Activated naive CD8-positive, alpha-beta T cell treated with anti-CD3 and anti-CD28 coated beads, Interleukin-2, amount 10 ng/mL, durations not matched to agents 7 days and 5 days (primary cell): ENCODE results near the gene OTOG. TPM values are rescaled to one million over a fixed set of nuclear protein-coding genes. Genes with fewer than 3 reads are reported as not detected.

Source experiments
- ATAC-seq: fragments of 150-1000 bp; cut with Tn5 transposase; one replicate; pipeline ENCODE4 v1.10.0; 2021; ENCODE audit warnings: low read depth, moderate library complexity
- POLR2A ChIA-PET: fragments of 350-600 bp; sonication (Branson Sonifier 250); formaldehyde crosslinking; loops from one replicate; lab custom pipeline; 2021; ENCODE audit warnings: antibody characterized with exemption; lab: Charles Lee
- DNase-seq: peaks from one replicate; pipeline ENCODE4 v3.0.0; 2021
- H3K27ac Mint-ChIP-seq: one replicate; pipeline ENCODE4 v1.8.0; 2022; ENCODE audit warnings: mild to moderate bottlenecking, mixed read lengths
- H3K27me3 Mint-ChIP-seq: one replicate; pipeline ENCODE4 v1.8.0; 2022; ENCODE audit warnings: mild to moderate bottlenecking, moderate library complexity, mixed read lengths
- H3K36me3 Mint-ChIP-seq: one replicate; pipeline ENCODE4 v1.8.0; 2021; ENCODE audit warnings: mild to moderate bottlenecking, mixed read lengths
- H3K4me1 Mint-ChIP-seq: one replicate; pipeline ENCODE4 v1.8.0; 2021; ENCODE audit warnings: mixed read lengths
- H3K4me3 Mint-ChIP-seq: one replicate; pipeline ENCODE4 v1.8.0; 2022; ENCODE audit warnings: mild to moderate bottlenecking, moderate library complexity, mixed read lengths
- H3K9me3 Mint-ChIP-seq: one replicate; pipeline ENCODE4 v1.8.0; 2021; ENCODE audit warnings: mixed read lengths
- total RNA-seq, 2 experiments: library from RNA; stranded (reverse); gene quantifications; one replicate each; pipeline ENCODE4 v1.2.3, GENCODE V29; 2021

The OTOG gene
- total RNA-seq, 2 experiments from 2014 or later: not detected

DNA sequence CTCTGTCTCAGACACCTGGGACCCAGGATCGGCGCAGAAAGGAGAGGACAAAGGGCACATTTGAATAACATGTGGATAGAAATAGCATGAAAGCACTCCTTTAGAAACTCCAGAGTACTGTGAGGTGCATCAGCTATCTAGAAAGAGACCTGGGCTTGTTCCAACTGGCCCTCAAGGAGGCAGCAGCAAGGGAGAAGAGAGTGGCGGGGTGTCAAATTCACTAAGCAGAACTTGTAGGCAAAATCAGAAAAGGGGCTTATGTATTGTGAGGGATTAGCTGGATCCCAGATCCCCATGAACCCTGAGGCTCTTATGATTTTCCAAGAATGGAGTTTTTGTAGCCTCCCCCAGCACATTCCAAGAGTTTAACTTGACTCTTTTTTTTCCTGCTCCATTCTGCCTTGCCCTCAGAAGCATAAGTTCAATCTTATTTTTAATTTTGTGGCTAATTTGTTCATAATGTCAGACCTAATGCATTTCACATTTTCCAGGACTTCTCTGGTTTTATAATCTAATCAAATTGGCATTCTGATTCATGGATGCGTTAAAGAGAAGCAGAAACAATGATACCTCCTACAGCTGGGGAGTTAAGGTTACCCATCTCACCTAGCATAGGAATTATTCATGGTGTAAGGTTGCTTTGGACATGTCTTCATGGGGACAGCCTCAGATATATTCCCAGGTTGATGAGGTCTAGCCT, 36.4 kb upstream of the OTOG start:
- ATAC-seq: no peak
- Mint-ChIP-seq H3K36me3 (no peaks in the 10 kb centered on the region), H3K4me1 (peaks cover 3% of the 10 kb centered on the region), H3K4me3 (no peak overlapping the region), H3K27ac (no peak overlapping the region), H3K9me3 (no peaks in the 10 kb centered on the region), H3K27me3 (peaks cover 40% of the 10 kb centered on the region)
- DNase-seq: no peak
- POLR2A ChIA-PET: no interaction called here

DNA sequence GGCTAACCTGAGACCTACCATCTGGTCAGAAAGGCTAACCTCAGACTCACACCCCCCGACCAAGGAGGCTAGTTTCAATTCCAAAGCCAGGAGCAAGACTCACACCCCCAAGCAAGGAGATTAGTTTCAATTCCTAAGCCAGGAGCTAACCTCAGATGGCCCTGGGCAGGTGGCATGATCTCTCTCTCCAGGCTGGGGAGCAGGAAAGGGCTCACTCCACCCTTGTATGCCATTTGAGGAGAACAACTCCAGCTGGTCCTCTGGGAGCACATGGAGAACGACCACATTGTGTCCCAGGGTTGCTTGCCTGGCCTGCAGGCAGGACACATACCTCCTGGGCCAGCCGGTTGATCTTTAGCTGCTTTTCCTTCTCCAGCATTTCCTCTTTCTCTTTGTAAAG, 35.5 kb upstream of the OTOG start:
- no peak for ATAC-seq
- Mint-ChIP-seq H3K27me3 (peaks cover 36% of the 10 kb centered on the region), H3K4me3 (no peak overlapping the region), H3K27ac (no peak overlapping the region), H3K9me3 (no peaks in the 10 kb centered on the region), H3K36me3 (no peaks in the 10 kb centered on the region), H3K4me1 (peaks cover 3% of the 10 kb centered on the region)
- no peak for DNase-seq
- POLR2A ChIA-PET: no interaction called here

DNA sequence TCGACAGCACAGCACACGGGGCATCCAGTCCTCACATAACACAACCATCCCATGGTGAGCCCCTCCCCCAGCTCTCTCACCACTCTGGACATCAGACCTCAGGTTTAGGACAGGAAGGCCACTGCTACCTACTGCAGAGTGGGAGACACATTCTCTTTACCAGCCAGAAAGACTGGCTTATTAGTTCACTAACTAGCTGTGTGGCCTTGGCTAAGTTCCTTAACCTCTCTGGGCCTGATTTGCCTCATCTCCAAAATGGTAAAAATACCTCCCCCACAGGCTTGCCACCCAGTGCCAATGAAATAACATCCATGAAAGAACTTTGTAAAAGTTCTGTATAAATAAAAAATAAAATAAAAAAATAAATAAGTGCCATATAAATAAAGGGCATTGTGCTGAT, 35.0 kb upstream of the OTOG start:
- ATAC-seq (no peak), DNase-seq (no peak)
- no peaks in the 10 kb centered on the region for H3K36me3 Mint-ChIP-seq
- H3K27me3 Mint-ChIP-seq: peaks cover 33% of the 10 kb centered on the region
- H3K9me3 Mint-ChIP-seq: no peaks in the 10 kb centered on the region
- H3K4me1 Mint-ChIP-seq: no peaks in the 10 kb centered on the region
- H3K4me3 Mint-ChIP-seq: no peak overlapping the region
- POLR2A ChIA-PET: no interaction called here
- no peak overlapping the region for H3K27ac Mint-ChIP-seq

DNA sequence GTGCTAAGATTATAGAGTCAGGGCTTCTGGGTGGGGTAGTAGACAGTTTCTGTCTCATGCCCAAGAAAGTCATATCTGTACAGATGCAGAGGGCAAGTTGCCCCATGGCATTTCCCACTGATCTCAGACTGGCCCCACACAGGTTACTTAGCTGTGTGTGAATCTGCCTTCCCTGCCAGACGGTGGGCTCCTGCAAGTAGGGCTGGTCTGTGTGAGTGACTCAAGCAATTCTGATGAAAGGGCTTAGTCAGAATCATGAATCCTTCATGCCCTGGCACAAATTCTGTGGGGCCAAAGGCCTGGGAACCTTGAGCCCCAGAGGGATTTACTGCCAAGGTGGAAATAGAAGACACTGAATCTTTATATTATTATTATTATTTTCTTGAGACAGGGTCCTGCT, 33.2 kb upstream of the OTOG start:
- ATAC-seq: no peak
- H3K27ac Mint-ChIP-seq: no peak overlapping the region
- no peaks in the 10 kb centered on the region for H3K9me3 Mint-ChIP-seq
- DNase-seq: no peak
- no peaks in the 10 kb centered on the region for H3K36me3 Mint-ChIP-seq
- H3K27me3 Mint-ChIP-seq: peaks cover 29% of the 10 kb centered on the region
- no peaks in the 10 kb centered on the region for H3K4me1 Mint-ChIP-seq
- POLR2A ChIA-PET: no interaction called here
- no peak overlapping the region for H3K4me3 Mint-ChIP-seq

DNA sequence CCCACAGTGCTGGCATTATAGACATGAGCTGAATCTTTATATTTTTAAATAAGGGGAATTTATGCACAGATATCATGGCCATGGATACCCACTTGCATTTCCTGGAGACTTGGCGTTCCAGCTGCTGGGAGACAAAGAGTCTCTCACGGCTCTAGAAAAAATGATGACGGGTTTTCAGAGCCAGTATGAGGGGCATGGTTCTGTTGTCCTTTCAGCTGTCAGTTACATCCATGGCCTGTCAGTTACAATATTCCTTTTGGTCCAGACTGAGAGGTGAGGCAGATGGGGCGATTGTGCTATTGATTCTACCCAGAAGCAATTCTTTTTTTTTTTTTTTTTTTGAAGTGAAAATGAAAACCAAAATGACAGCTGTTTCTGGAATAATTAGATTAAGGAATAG, 32.6 kb upstream of the OTOG start:
- Mint-ChIP-seq H3K27me3 (peaks cover 26% of the 10 kb centered on the region), H3K4me3 (no peak overlapping the region), H3K4me1 (no peaks in the 10 kb centered on the region), H3K27ac (no peak overlapping the region), H3K9me3 (no peaks in the 10 kb centered on the region), H3K36me3 (no peaks in the 10 kb centered on the region)
- ATAC-seq (no peak), DNase-seq (no peak)
- POLR2A ChIA-PET: interaction anchor here (0.6 kb wide), 1 partner anchor 125 kb away, joined by 5 read pairs; no protein-coding TSS in a partner anchor

DNA sequence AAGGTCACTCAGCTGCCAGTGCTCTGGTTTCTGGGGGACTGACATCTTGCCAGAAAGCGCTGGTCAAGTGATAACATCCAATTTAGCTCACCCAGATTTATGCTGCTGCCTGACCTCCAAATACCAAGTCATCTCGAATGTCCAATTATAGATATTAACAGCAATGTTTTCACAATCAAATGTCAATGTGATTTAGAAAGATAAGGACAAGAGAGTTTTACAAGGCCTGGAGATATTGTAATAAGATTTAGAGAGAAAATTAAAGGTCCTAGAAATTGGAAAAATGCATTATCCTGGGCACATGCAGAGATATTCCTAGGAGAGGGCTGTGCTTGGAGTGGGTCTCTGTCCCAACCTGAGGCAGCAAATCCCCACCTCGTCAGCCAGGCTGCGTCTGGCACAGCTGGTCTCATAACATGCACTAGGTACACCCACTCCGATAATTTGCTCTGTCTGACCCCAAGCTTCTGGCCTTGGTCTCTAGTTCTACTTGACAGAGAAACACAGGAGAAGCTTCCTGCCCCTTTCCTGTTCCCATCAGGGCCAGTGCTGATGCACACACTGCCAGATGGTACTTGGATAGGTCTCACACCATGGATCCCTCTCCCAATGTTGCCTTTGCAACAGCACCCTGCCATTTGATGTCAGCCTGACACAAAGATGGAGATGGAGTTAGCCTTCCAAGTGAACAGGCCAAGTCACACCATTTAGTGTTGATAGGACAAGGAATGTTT, 31.4 kb upstream of the OTOG start:
- Mint-ChIP-seq H3K9me3 (no peaks in the 10 kb centered on the region), H3K4me3 (no peak overlapping the region), H3K36me3 (no peaks in the 10 kb centered on the region), H3K4me1 (no peaks in the 10 kb centered on the region), H3K27ac (no peak overlapping the region), H3K27me3 (peaks cover 22% of the 10 kb centered on the region)
- DNase-seq (no peak), ATAC-seq (no peak)
- POLR2A ChIA-PET: no interaction called here

DNA sequence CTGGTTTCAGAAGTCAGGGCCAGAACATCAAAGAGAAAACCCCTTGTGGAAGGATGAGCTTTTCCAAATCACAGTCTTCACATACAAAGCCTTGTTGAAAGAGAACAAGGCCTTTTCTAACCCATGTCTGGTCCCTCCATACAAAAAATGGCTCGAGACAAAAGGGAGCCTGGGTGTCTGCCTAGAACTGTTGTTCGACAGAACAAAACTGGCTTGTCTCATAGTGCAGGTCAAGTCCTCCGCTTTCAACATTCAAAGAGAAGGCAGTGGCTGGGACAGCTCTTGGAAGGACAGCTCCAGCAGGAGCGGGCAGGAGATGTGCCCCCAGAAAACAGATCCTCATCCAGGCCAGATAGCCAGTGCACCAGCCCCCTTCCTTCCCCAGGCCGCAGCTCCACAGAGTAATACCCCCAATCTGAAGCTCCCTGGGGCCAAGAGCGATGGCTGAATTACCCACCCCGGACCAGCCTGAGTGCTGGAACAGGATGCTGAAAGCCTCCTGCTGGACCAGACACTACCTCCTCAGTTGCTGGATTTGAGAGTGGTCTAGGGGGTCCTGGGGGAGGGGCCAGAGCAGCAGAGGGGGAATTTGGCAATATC, 30.4 kb upstream of the OTOG start:
- POLR2A ChIA-PET: no interaction called here
- peaks cover 26% of the 10 kb centered on the region for H3K27me3 Mint-ChIP-seq
- ATAC-seq (no peak), DNase-seq (no peak)
- no peak overlapping the region for H3K4me3 Mint-ChIP-seq
- no peaks in the 10 kb centered on the region for H3K36me3 Mint-ChIP-seq
- no peaks in the 10 kb centered on the region for H3K4me1 Mint-ChIP-seq
- no peak overlapping the region for H3K27ac Mint-ChIP-seq
- H3K9me3 Mint-ChIP-seq: no peaks in the 10 kb centered on the region

DNA sequence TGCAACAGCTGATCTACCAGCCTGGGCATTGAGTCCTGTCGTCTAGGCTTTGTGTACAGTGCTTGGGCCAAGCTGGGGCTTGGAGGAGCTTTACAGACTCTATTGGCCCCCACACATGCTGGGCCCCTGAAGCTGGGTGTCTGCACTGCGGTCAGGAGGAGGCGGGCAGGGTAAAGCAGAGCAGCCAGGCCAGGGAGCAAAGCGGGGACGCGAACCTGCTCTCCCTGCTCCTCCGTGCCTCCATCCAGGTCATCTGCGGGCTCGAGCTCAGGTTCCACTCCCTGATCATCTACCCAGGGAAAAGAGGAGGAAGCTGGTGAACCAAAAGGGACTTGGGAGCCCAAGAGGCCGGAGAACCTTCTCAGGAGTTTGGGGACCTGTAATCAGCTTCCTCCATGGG, 29.9 kb upstream of the OTOG start:
- peaks cover 26% of the 10 kb centered on the region for H3K27me3 Mint-ChIP-seq
- no peaks in the 10 kb centered on the region for H3K36me3 Mint-ChIP-seq
- H3K27ac Mint-ChIP-seq: no peak overlapping the region
- H3K9me3 Mint-ChIP-seq: no peaks in the 10 kb centered on the region
- no peak overlapping the region for H3K4me3 Mint-ChIP-seq
- POLR2A ChIA-PET: no interaction called here
- no peaks in the 10 kb centered on the region for H3K4me1 Mint-ChIP-seq
- ATAC-seq: no peak
- no peak for DNase-seq

DNA sequence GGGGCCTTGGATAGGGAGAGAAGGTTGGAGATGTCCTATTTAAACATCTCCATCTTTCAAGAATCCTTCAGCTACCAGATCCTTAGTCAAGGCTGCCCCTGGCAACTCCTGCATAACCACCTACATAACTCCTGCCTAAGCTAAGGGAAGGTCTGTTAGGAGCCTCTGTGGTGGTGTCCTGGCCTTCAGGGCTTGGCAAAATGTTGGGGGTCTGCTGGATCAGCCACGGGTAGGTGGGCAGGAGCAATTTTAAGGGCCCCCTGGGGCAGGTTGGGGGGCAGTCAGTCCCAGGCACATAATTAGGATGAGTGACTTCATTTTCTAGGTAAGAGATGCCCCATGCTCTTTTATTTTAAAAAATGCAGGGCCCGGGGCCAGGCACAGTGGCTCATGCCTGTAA, 28.7 kb upstream of the OTOG start:
- no peak overlapping the region for H3K27ac Mint-ChIP-seq

DNA sequence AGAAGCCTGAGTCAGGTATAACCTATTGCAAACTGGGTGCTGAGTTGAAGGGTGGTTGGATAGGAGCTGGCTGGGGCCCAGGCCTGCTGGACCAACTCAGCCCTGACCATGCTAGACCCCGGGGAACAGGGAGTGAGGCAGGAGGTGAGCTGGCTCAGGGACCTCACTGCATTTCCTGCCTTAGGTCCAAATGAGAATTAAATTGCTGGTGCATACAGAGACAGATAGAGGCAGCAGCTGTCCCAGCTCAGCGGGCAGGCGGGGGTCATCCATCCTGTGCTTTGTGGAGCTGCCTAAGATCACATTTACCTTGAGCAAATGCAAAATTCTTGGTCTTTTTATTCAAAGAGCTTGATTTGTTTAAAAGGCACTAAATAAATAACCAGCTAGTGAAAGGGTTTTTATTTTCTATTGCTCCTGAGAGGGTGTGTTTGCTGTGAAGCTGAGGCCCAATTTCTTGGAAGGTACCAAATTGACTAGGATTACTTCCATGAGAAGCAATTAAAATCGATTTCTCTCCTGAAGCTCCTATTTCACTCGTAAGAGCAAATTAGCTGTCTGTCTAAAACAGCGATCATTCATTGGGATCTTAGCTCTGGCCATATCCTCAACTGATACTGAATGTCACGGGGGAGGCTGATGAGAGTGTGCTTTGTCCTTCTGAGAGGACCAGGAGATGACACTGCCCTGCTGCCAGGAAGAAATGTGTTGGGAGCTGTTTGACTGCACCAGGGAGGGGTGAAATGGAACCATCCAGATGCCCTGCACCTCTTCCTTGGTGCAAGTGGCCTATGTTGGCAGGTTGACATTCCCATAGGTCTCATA, 27.8 kb upstream of the OTOG start:
- ATAC-seq (no peak), DNase-seq (no peak)
- Mint-ChIP-seq H3K36me3 (no peaks in the 10 kb centered on the region), H3K27me3 (peaks cover 14% of the 10 kb centered on the region), H3K4me3 (no peak overlapping the region), H3K9me3 (no peaks in the 10 kb centered on the region), H3K27ac (no peak overlapping the region), H3K4me1 (no peaks in the 10 kb centered on the region)
- POLR2A ChIA-PET: no interaction called here

More for the DNA sequence above, 28.7 kb upstream of the OTOG start:
- Mint-ChIP-seq H3K36me3 (no peaks in the 10 kb centered on the region), H3K27me3 (peaks cover 19% of the 10 kb centered on the region), H3K4me1 (no peaks in the 10 kb centered on the region), H3K4me3 (no peak overlapping the region), H3K9me3 (no peaks in the 10 kb centered on the region)
- DNase-seq (no peak), ATAC-seq (no peak)
- POLR2A ChIA-PET: no interaction called here

DNA sequence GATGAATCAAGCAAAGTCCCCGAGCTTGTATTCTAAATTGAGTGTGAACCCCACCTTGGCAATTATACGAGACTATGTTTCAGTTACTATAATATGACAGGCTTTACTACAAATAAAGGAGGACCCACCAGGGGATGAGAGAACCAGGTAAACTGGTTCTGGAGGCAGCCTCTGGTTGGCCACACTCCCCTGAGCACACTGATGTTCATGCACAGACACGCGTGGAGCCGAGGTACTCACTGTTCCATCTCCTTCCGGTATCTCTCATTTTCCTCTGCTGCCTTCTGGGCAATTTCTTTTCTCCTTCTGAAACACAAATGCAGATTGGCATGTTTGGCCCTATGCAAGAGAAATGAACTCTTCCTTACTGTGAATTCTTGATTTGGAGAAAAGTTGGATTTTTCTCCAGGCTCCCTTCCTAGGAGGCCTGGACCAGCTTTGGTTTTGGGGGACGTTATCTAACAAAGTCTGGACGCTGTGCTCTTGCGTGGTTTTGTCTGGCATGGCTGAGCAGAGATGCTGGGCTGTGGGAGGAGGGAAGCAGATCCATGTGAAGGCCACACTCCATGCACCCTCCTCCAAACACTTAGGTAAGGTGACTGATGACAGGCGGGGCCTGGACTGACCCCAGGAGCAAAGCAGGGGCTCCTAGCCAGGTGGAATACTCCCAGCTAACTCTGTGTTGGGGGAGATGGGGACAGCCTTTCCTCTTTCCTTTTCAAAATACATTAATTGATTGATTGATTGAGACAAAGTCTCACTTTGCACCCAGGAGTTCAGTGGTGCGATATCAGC, 25.8 kb upstream of the OTOG start:
- no peak for ATAC-seq
- Mint-ChIP-seq H3K4me1 (no peaks in the 10 kb centered on the region), H3K4me3 (no peak overlapping the region), H3K27me3 (peaks cover 14% of the 10 kb centered on the region), H3K9me3 (no peaks in the 10 kb centered on the region), H3K36me3 (no peaks in the 10 kb centered on the region), H3K27ac (no peak overlapping the region)
- POLR2A ChIA-PET: no interaction called here
- DNase-seq: no peak

DNA sequence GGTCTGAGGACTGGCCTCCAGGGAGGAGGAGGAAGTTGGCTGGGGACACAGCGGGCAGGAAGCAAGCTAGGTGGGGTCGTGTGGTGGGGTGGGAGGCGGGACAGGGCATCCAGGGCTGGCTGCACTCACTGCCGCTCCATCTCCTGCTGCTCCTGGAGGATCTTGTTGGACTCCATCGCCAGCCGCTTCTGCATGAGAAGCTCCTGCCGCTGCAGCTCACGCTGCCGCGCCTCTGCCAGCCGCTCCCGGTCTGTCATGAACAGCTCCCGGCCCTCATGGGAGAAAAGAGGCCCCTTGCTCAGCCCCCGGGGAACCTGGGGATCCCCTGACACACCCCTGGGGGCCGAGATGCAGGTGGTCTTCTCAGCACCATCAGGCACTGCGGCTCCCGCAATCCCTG, 24.4 kb upstream of the OTOG start:
- ATAC-seq (no peak), DNase-seq (no peak)
- Mint-ChIP-seq H3K4me3 (no peak overlapping the region), H3K36me3 (no peaks in the 10 kb centered on the region), H3K4me1 (no peaks in the 10 kb centered on the region), H3K27me3 (peaks cover 14% of the 10 kb centered on the region), H3K9me3 (no peaks in the 10 kb centered on the region), H3K27ac (no peak overlapping the region)
- POLR2A ChIA-PET: no interaction called here

DNA sequence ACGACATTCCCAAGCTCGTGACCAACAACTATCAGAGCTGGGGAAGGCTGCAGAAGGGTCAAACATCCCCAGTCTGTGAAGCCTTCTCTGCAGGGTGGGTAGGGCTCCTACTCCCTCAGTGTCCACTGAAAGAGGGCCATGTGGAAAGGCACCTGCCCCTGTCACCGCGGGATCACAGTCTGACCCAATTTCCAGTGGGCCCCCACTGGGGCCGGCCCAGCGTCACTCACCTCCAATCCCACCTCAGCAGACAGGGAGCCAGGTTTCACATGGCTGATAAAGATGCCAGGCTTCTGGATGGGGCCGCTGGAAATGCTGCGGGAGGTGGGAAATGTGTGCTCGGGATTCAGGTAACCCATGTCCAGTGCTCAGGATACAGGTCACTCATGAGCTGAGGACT, 22.8 kb upstream of the OTOG start:
- DNase-seq: no peak
- peaks cover 8% of the 10 kb centered on the region for H3K27me3 Mint-ChIP-seq
- no peaks in the 10 kb centered on the region for H3K9me3 Mint-ChIP-seq
- H3K36me3 Mint-ChIP-seq: no peaks in the 10 kb centered on the region
- no peaks in the 10 kb centered on the region for H3K4me1 Mint-ChIP-seq
- no peak for ATAC-seq
- no peak overlapping the region for H3K4me3 Mint-ChIP-seq
- H3K27ac Mint-ChIP-seq: no peak overlapping the region
- POLR2A ChIA-PET: no interaction called here
